ENCODE measurements around the gene DOK3.

GRCh38 chr5:177537389-177538361, 28.0 kb upstream of the DOK3 start:
- TF ChIP-seq CTCF (IDR thresholded peaks at IDR 0.05; ENCODE audit: low read length) (no peak), EZH2 (IDR thresholded peaks at IDR 0.05; ENCODE audit: borderline replicate concordance, low read length) (no peak)

All from OCI-LY1 (cell line).